ENCODE data around the gene BBS1. TPM values are rescaled to one million over a fixed set of nuclear protein-coding genes. Genes with fewer than 3 reads are reported as not detected.

The BBS1 gene
- total RNA-seq, 1 donor from 2014 or later = 53.8 TPM

DNA sequence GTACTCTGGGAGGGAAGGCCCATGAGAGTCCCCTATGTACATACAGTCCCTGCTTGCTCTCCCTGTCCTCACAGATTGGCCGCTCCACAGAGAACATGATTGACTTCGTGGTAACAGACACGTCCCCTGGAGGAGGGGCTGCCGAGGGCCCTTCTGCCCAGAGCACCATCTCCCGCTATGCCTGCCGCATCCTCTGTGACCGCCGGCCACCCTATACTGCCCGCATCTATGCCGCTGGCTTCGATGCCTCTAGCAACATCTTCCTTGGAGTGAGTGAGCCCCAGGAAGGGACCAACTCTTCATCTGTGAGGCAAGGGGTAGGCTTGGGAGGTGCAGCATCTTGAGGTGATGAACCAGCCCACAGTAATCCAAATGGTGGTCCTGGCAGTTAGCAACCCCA lies 37.3 kb upstream of the BBS1 start:
- no peak for TF ChIP-seq POLR2A (IDR thresholded peaks at IDR 0.05)
- TF ChIP-seq, protein P1, sequence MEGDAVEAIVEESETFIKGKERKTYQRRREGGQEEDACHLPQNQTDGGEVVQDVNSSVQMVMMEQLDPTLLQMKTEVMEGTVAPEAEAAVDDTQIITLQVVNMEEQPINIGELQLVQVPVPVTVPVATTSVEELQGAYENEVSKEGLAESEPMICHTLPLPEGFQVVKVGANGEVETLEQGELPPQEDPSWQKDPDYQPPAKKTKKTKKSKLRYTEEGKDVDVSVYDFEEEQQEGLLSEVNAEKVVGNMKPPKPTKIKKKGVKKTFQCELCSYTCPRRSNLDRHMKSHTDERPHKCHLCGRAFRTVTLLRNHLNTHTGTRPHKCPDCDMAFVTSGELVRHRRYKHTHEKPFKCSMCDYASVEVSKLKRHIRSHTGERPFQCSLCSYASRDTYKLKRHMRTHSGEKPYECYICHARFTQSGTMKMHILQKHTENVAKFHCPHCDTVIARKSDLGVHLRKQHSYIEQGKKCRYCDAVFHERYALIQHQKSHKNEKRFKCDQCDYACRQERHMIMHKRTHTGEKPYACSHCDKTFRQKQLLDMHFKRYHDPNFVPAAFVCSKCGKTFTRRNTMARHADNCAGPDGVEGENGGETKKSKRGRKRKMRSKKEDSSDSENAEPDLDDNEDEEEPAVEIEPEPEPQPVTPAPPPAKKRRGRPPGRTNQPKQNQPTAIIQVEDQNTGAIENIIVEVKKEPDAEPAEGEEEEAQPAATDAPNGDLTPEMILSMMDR (IDR thresholded peaks at IDR 0.05) = no peak
- no peaks in the 10 kb centered on the region for H3K9me3 ChIP-seq
- no peak overlapping the region for H3K4me3 ChIP-seq
- H3K27me3 ChIP-seq = no peaks in the 10 kb centered on the region
- intact Hi-C loops (cut with DNase I) = no loop called here
- H3K36me3 ChIP-seq = peaks cover 0 to 18% of the 10 kb centered on the region in 2 donors
- DNase-seq (ENCODE audit: extremely low spot score in 2 of 2) = no peak
- H3K4me1 ChIP-seq = peaks cover 6% of the 10 kb centered on the region
- no peak overlapping the region for H3K27ac ChIP-seq

DNA sequence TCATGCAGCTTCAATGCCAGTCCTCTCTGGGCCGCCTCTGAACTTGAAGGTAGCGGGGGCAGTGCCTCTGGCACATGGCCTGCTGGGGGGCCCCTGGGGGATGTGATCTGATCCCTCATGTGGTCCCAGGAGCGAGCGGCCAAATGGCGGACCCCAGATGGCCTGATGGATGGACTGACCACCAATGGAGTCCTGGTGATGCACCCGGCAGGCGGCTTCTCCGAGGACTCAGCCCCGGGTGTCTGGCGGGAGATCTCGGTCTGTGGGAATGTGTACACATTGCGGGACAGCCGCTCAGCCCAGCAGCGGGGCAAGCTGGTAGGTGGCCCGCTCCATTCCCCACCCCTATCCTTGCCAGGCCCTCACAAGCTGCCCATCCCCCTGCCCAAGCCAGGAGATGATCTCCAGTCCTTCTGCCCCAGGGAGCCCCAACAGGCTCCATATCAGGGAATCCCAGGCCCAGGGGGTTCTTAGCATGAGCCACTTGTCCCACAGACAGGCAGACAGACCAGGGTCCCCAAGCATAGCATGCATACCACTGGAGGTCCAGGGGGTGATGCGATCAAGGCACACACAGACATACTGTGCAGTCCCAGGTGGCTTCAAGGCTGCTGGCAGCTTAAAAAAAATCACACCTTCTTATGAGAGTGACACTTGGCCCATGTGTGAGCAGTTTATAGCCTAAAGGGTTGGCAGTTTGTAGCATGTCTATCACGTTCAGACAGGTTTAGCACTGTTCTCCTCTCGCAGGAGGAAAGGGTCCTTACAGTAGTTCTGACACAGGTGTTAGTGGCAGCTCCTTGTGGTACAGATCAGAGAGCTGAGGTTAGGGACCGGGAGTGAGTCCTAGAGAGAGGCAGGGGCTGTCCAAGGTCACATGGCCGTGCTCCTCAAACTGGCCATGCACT lies 36.6 kb upstream of the BBS1 start:
- no peak overlapping the region for H3K27ac ChIP-seq
- H3K9me3 ChIP-seq = no peaks in the 10 kb centered on the region
- no peaks in the 10 kb centered on the region for H3K27me3 ChIP-seq
- no peak overlapping the region for H3K4me3 ChIP-seq
- intact Hi-C loops (cut with DNase I) = no loop called here
- H3K36me3 ChIP-seq = peaks cover 0 to 18% of the 10 kb centered on the region in 2 donors
- H3K4me1 ChIP-seq = peaks cover 7% of the 10 kb centered on the region
- DNase-seq (ENCODE audit: extremely low spot score in 2 of 2) = no peak
- TF ChIP-seq POLR2A (IDR thresholded peaks at IDR 0.05) (no peak), POLR2AphosphoS5 (IDR thresholded peaks at IDR 0.05; ENCODE audit: insufficient read depth in 1 of 2, low read depth in 1 of 2) (no peak)
- TF ChIP-seq, protein P1 (IDR thresholded peaks at IDR 0.05) = no peak

DNA sequence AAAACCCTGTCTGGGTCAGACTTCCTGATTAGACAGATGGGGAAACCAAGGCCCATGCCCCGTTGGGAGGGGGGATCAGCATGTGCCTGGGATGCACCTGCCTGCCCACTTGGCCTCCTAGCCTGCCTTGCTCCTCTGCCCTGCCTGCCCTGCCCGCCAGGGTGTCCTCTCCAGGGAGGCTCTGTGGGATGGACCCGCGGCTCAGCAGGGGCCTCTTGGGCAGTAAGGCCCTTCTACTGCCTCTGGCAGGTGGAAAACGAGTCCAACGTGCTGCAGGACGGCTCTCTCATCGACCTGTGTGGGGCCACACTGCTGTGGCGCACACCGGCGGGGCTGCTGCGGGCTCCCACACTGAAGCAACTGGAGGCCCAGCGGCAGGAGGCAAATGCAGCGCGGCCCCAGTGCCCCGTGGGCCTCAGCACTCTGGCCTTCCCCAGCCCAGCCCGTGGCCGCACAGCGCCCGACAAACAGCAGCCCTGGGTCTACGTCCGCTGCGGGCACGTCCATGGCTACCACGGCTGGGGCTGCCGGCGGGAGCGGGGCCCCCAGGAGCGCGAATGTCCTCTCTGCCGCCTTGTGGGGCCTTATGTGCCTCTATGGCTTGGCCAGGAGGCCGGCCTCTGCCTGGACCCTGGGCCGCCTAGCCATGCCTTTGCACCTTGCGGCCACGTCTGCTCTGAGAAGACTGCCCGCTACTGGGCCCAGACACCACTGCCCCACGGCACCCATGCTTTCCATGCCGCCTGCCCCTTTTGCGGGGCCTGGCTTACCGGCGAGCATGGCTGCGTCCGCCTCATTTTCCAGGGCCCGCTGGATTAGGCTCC lies 34.9 kb upstream of the BBS1 start:
- DNase-seq (ENCODE audit: extremely low spot score in 2 of 2) = no peak
- Histone ChIP-seq H3K27ac (no peak overlapping the region), H3K9me3 (no peaks in the 10 kb centered on the region), H3K4me3 (no peak overlapping the region), H3K4me1 (peaks cover 18% of the 10 kb centered on the region), H3K36me3 (peaks cover 0 to 18% of the 10 kb centered on the region in 2 donors), H3K27me3 (no peaks in the 10 kb centered on the region)
- TF ChIP-seq POLR2AphosphoS5 (IDR thresholded peaks at IDR 0.05; ENCODE audit: insufficient read depth in 1 of 2, low read depth in 1 of 2) = no peak
- TF ChIP-seq POLR2A (IDR thresholded peaks at IDR 0.05) = no peak
- TF ChIP-seq, protein P1 (IDR thresholded peaks at IDR 0.05) = no peak
- intact Hi-C loops (cut with DNase I) = no loop called here

DNA sequence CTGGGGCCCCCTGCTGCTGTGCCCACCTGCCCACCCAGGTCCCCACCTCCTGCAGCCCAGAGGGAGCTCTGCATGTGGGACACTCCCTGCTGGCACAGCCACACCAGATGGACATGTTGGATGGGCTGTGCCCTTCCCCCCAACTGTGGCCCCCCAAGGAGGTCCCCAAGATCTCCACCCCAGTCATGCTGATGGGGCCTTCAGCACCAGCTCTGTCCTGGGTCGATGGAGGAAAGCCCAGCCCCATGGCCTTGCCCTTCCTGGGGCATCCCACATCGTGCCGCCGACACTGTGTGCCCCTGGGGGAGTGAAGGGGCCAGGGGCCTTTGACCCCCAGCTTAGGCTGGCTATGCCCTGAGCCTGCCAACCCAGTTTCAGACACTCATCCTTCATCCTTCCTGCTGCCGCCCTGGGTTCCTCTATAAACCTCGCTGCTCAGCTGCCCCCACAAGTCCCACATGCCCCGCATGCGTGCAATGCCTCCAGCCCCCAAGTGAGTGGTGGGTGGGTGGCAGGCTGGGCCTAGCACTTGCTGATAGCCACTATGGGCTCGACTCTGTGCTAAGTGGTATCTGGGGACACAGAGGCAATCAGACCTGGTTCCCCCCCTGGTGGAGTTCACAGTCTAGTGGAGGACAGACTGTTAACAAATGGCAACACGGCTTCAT lies 34.1 kb upstream of the BBS1 start:
- DNase-seq (ENCODE audit: extremely low spot score in 2 of 2) = no peak
- intact Hi-C loops (cut with DNase I) = no loop called here
- TF ChIP-seq POLR2A (IDR thresholded peaks at IDR 0.05) = no peak
- TF ChIP-seq, protein P1 (IDR thresholded peaks at IDR 0.05) = no peak
- TF ChIP-seq POLR2AphosphoS5 (IDR thresholded peaks at IDR 0.05; ENCODE audit: insufficient read depth in 1 of 2, low read depth in 1 of 2) = no peak
- Histone ChIP-seq H3K9me3 (no peaks in the 10 kb centered on the region), H3K27me3 (no peaks in the 10 kb centered on the region), H3K4me3 (no peak overlapping the region), H3K4me1 (peaks cover 25% of the 10 kb centered on the region), H3K27ac (no peak overlapping the region), H3K36me3 (peaks cover 0 to 16% of the 10 kb centered on the region in 2 donors)

Data from vagina (tissue), 2 donors.